Gastroesophageal sphincter (tissue), 3 donors: ENCODE results near the gene CRHR2.

ENCODE experiments used
- CTCF ChIP-seq, 4 experiments: fragments of 200-600 bp in 2 of 4; fragments of 450-650 bp in 2 of 4; sonication (generic) in 1 of 4; IDR thresholded peaks; one replicate each; pipeline ENCODE4 v1.5.1; 2017 to 2019; ENCODE audit warnings: antibody characterized with exemption in 4 of 4, mild to moderate bottlenecking in 2 of 4, moderate library complexity in 2 of 4
- POLR2A ChIP-seq, 2 donors: fragments of 450-650 bp; IDR thresholded peaks; one replicate each; pipeline ENCODE4 v1.6.1; 2017; ENCODE audit warnings: antibody characterized with exemption in 2 of 2, mild to moderate bottlenecking in 2 of 2, moderate library complexity in 1 of 2
- POLR2AphosphoS5 ChIP-seq: sonication (generic); formaldehyde crosslinking; IDR thresholded peaks from one replicate; pipeline ENCODE4 v1.6.1; 2017; ENCODE audit warnings: antibody characterized with exemption

GRCh38 chr7:30678805-30679204 lies 3.5 kb downstream of the CRHR2 start:
- TF ChIP-seq CTCF (IDR thresholded peaks at IDR 0.05) (no peak), POLR2AphosphoS5 (no peak), POLR2A (IDR thresholded peaks at IDR 0.05) (no peak)
